T-helper 1 cell treated with Interleukin-12 subunit alpha and Interleukin-12 subunit beta and Interleukin-4 antibody, amounts not matched to agents 30 μg/mL and 1 μg/mL, for 36 hours (primary cell): Measurements from ENCODE around the gene PLCG1.

ENCODE experiments used
- H3K27ac Mint-ChIP-seq: one replicate; pipeline ENCODE4 v1.8.0; 2021; ENCODE audit warnings: mild to moderate bottlenecking, mixed read lengths
- H3K27me3 Mint-ChIP-seq: one replicate; pipeline ENCODE4 v1.8.0; 2021; ENCODE audit warnings: low read depth, mixed read lengths
- H3K36me3 Mint-ChIP-seq: one replicate; pipeline ENCODE4 v1.8.0; 2021; ENCODE audit warnings: low read depth, mixed read lengths
- H3K4me1 Mint-ChIP-seq: one replicate; pipeline ENCODE4 v1.8.0; 2021; ENCODE audit warnings: low read depth, mixed read lengths
- H3K4me3 Mint-ChIP-seq: one replicate; pipeline ENCODE4 v1.8.0; 2021; ENCODE audit warnings: mild to moderate bottlenecking, moderate library complexity, mixed read lengths
- H3K9me3 Mint-ChIP-seq: one replicate; pipeline ENCODE4 v1.8.0; 2021; ENCODE audit warnings: mixed read lengths

PLCG1 gene

DNA sequence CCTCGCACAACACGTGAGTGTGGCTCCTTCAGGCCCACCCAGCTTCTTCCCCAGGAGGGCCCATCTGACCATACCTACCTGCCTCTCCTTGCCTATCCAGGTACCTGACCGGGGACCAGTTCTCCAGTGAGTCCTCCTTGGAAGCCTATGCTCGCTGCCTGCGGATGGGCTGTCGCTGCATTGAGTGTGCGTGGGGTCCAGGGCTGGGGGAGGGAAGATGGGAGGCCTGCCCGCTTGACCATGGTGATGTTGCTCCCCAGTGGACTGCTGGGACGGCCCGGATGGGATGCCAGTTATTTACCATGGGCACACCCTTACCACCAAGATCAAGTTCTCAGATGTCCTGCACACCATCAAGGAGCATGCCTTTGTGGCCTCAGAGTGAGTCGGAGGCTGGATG, 26.5 kb downstream of the PLCG1 start:
- Mint-ChIP-seq H3K36me3 (peaks cover 74% of the 10 kb centered on the region), H3K27ac (no peak overlapping the region), H3K4me3 (no peak overlapping the region), H3K9me3 (no peaks in the 10 kb centered on the region), H3K4me1 (peaks cover 50% of the 10 kb centered on the region), H3K27me3 (no peaks in the 10 kb centered on the region)

DNA sequence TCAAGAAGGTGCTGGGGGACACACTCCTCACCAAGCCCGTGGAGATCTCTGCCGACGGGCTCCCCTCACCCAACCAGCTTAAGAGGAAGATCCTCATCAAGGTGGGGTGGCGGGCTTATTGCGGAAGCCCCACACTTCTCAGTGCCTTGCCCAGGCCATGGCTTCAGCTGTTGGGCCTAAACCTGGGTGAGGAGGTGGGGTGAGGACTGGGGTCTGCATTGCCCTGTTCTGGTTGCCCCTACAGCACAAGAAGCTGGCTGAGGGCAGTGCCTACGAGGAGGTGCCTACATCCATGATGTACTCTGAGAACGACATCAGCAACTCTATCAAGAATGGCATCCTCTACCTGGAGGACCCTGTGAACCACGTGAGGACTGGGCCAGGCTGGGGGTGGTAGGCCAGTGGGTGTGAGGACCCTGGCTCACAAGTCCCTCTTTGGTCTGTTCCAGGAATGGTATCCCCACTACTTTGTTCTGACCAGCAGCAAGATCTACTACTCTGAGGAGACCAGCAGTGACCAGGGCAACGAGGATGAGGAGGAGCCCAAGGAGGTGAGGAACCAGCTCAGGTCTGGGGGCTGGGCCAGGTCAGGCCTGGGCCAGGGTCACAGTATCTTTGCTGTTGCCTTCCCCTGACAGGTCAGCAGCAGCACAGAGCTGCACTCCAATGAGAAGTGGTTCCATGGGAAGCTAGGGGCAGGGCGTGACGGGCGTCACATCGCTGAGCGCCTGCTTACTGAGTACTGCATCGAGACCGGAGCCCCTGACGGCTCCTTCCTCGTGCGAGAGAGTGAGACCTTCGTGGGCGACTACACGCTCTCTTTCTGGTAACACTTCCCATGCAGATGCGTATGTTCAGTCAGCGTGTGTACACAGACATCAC, 27.9 kb downstream of the PLCG1 start:
- peak overlapping the region; percentile 13 for H3K27ac Mint-ChIP-seq
- H3K4me3 Mint-ChIP-seq = no peak overlapping the region
- H3K36me3 Mint-ChIP-seq = peaks cover 76% of the 10 kb centered on the region
- no peaks in the 10 kb centered on the region for H3K9me3 Mint-ChIP-seq
- H3K4me1 Mint-ChIP-seq = peaks cover 35% of the 10 kb centered on the region
- no peaks in the 10 kb centered on the region for H3K27me3 Mint-ChIP-seq

DNA sequence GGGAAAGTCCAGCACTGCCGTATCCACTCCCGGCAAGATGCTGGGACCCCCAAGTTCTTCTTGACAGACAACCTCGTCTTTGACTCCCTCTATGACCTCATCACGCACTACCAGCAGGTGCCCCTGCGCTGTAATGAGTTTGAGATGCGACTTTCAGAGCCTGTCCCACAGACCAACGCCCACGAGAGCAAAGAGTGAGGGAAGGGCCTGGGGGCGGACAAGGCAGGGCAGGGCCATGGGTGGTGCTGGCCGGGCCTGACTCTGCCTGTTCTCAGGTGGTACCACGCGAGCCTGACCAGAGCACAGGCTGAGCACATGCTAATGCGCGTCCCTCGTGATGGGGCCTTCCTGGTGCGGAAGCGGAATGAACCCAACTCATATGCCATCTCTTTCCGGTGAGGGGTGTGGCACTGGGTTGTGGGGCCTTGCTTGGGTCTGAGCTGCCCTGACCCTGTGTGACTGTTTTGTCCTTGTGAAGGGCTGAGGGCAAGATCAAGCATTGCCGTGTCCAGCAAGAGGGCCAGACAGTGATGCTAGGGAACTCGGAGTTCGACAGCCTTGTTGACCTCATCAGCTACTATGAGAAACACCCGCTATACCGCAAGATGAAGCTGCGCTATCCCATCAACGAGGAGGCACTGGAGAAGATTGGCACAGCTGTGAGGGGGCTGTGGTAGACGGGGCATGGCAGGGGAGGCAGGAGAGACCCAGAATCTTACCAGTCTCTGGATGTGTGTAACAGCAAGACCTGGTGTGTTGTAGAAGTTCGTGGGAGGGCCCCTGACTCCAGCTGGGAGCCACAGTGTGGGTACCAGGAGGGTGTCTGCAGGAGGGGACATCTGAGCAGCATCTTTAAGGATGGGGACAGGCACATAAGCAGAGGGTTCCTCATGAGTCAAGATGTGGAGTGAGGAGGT, 29.1 kb downstream of the PLCG1 start:
- no peaks in the 10 kb centered on the region for H3K9me3 Mint-ChIP-seq
- peaks cover 25% of the 10 kb centered on the region for H3K4me1 Mint-ChIP-seq
- peaks cover 77% of the 10 kb centered on the region for H3K36me3 Mint-ChIP-seq
- H3K4me3 Mint-ChIP-seq = no peak overlapping the region
- H3K27ac Mint-ChIP-seq = peak overlapping the region; percentile 68
- no peaks in the 10 kb centered on the region for H3K27me3 Mint-ChIP-seq

DNA sequence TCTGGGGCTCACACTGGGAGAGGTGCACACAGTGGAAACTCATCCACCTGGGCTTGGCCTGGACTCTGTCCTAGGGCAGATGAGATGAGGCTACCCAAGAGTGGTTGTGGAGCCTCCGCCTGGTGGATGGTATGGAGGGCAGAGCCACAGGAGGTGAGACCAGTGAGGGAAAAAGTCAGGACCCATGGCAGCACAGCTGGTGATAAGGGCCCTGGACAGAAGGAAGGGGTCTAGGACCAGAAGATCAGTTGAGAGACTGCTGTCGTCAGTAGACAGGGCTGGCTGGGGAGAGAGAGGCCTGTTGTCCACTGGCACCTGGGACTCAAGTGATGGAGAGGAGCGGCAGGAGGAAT, 29.8 kb downstream of the PLCG1 start:
- no peaks in the 10 kb centered on the region for H3K9me3 Mint-ChIP-seq
- peak overlapping the region; percentile 68 for H3K27ac Mint-ChIP-seq
- peaks cover 78% of the 10 kb centered on the region for H3K36me3 Mint-ChIP-seq
- no peak overlapping the region for H3K4me3 Mint-ChIP-seq
- H3K27me3 Mint-ChIP-seq = no peaks in the 10 kb centered on the region
- H3K4me1 Mint-ChIP-seq = peaks cover 25% of the 10 kb centered on the region

DNA sequence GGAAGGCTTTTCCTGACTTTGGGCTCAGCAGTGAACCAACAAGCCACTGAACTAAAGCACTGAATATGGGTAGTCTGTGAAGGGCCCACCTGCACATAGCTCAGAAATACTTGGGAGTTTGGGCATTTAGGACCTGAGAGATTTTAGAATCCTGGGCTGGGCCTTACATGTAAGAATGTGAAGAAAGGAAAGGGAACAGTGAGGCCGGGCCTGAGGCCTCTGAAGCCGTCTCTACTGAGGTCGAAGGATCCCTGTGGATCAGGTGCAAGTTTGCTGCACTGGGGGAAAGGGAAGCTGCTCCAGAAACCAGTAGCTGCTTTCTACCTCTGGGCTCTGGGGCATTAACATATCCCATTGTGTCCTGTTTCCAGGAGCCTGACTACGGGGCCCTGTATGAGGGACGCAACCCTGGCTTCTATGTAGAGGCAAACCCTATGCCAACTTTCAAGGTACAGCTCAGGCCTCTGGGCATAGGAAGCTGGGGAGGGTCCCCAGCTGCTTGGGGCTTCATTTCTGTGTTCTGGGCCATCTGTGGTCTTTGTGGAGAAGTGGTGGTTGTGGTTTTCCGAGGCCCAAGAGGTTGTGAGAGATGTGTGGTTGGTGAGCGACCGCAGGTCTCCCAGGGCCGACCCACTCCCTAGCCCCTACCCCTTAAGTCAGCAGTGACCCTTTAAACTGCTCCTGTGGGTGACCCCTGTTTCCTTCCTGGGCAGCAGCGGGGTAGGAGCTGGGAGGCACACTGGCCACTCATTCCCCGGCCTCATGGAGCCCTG, 30.3 kb downstream of the PLCG1 start:
- peak overlapping the region; percentile 68 for H3K27ac Mint-ChIP-seq
- H3K36me3 Mint-ChIP-seq = peaks cover 78% of the 10 kb centered on the region
- no peak overlapping the region for H3K4me3 Mint-ChIP-seq
- peaks cover 24% of the 10 kb centered on the region for H3K4me1 Mint-ChIP-seq
- H3K9me3 Mint-ChIP-seq = no peaks in the 10 kb centered on the region
- no peaks in the 10 kb centered on the region for H3K27me3 Mint-ChIP-seq

DNA sequence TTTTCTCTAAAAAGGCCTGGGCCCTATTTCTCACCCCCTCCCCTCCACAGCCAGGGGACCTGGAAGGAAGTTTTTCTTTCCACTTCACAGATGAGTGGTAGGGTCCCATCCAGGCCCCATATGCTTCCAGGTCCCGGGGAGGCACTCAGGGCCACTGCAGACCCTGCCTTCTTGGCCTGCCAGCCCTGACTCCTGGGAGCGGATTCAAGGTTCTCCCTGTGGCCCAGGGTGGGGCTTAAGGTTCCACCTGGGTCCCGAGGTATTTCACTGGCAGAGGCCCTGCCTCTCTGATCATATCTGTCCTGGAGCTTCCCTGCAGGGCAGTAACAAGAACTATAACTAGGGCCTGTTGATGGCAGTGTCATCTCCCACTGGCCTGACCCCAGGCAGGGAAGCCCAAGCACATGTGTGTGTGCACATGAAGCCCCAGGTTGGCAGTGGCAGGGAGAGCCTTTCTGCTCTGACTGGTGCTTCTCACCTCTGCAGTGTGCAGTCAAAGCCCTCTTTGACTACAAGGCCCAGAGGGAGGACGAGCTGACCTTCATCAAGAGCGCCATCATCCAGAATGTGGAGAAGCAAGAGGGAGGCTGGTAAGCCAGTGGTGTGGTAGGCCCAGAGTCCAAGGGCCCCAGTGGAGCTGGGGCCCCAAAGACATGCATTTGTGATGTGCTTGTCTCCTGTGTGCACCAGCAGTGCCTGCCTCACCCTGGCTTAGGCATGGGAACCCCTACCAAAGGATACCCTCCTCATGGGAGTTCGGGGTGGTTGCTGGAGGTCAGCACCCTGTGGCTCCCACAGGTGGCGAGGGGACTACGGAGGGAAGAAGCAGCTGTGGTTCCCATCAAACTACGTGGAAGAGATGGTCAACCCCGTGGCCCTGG, 31.2 kb downstream of the PLCG1 start:
- Mint-ChIP-seq H3K36me3 (peaks cover 83% of the 10 kb centered on the region), H3K4me3 (no peak overlapping the region), H3K4me1 (peaks cover 26% of the 10 kb centered on the region), H3K27ac (no peak overlapping the region), H3K27me3 (no peaks in the 10 kb centered on the region), H3K9me3 (no peaks in the 10 kb centered on the region)

DNA sequence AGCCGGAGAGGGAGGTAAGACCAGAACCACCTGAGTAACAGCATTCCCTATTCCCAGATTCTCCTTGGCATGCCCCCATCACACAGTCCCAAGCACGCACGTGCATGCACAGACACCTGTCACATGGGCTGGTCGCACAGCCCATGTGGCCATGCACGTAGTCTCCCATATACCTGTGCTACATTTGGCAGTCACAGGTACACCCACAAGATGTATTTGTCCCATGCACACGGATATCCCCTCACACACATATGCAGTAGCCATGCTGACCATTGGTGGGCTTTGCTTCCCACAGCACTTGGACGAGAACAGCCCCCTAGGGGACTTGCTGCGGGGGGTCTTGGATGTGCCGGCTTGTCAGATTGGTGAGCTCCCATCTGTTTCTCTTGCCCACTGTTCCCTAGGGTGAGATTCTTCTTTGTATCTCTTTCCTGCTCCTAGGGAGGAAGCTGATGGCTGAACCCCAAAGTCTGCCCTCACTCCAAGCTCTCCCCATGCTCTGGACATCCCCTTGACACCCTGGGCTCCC, 31.9 kb downstream of the PLCG1 start:
- H3K27me3 Mint-ChIP-seq = no peaks in the 10 kb centered on the region
- no peak overlapping the region for H3K4me3 Mint-ChIP-seq
- peaks cover 25% of the 10 kb centered on the region for H3K4me1 Mint-ChIP-seq
- H3K36me3 Mint-ChIP-seq = peaks cover 82% of the 10 kb centered on the region
- no peak overlapping the region for H3K27ac Mint-ChIP-seq
- no peaks in the 10 kb centered on the region for H3K9me3 Mint-ChIP-seq

DNA sequence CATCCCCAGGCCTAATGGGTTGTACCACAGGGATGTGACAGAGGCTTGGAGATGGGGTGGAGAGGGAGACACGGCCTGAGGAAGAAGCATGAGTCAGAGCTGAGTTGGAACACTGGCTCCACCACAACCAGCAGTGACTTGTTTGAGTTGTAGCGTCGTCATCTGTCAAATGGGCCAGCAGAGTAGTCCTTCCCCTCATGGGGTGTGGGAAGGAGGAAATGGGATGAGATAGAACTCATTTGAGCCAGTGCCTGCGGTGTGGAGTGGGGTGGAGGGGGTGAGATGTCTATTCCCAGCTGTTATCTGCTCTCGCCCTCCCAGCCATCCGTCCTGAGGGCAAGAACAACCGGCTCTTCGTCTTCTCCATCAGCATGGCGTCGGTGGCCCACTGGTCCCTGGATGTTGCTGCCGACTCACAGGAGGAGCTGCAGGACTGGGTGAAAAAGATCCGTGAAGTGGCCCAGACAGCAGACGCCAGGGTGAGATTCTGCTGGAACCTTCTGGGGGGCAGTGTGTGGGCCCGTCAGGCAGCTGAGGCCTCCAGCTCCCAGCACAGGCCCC, 32.5 kb downstream of the PLCG1 start:
- H3K27me3 Mint-ChIP-seq = no peaks in the 10 kb centered on the region
- no peak overlapping the region for H3K4me3 Mint-ChIP-seq
- no peak overlapping the region for H3K27ac Mint-ChIP-seq
- no peaks in the 10 kb centered on the region for H3K9me3 Mint-ChIP-seq
- H3K4me1 Mint-ChIP-seq = peaks cover 26% of the 10 kb centered on the region
- H3K36me3 Mint-ChIP-seq = peaks cover 82% of the 10 kb centered on the region

DNA sequence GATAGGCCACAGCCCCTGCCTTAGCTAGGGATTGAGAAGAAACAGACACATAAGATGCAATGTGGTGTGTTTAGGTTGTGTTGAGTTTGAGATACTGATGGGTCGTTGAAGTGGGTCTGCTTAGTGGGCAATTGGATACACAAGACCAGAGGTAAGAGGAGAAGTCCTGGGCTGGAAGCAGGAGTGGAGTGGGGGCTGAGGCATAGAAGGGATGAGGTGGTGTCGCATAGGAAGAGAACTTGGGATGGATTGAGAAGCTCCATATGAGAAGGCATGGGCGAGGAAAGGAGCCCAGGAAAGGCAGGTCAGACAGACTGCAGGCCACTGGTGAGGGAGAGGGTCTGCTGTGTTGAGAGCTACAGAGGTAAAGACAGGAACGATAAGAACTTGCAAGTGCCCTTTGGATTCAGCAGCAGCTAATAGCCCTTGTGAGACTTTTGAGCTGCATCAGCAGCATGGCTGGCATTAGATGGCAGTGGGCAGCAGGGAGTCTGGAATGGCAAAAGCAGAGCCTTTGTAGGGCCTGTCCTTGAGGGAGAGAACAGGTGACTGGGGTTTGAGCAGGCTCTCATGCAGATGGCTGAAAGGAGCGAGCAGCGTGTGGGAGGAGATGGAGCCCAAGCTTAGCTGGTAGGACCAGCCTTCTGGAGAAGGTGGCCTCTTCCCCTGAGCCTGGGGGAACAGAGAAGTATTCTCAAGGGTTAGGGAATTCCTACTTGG, 33.2 kb downstream of the PLCG1 start:
- Mint-ChIP-seq H3K27ac (peak overlapping the region; percentile 17), H3K4me3 (no peak overlapping the region), H3K36me3 (peaks cover 79% of the 10 kb centered on the region), H3K4me1 (peaks cover 27% of the 10 kb centered on the region), H3K9me3 (no peaks in the 10 kb centered on the region), H3K27me3 (no peaks in the 10 kb centered on the region)

DNA sequence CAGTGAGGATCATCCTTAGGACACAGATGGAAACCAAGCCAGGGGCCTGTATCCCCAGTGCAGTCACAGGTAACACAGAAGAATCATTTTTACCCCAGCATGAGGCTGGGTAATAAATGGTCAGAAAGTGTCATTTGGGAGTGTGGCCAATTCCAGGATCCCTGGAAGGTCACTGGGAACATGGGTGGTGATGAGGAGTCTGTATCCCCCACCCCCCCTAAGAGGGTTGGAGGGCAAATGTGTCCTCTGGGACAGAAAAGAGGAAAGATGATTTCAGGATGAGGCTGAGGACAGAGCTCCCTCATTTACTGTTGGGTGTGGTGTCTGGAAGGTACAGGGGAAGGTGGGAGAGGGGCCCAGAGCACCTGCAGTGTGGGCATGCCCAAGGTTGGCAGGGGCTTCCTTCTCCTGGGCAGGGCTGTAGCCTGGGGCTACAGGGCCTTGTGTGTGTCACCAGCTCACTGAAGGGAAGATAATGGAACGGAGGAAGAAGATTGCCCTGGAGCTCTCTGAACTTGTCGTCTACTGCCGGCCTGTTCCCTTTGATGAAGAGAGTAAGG, 34.5 kb downstream of the PLCG1 start:
- peaks cover 79% of the 10 kb centered on the region for H3K36me3 Mint-ChIP-seq
- no peaks in the 10 kb centered on the region for H3K27me3 Mint-ChIP-seq
- peak overlapping the region; percentile 38 for H3K27ac Mint-ChIP-seq
- no peak overlapping the region for H3K4me3 Mint-ChIP-seq
- peaks cover 22% of the 10 kb centered on the region for H3K4me1 Mint-ChIP-seq
- no peaks in the 10 kb centered on the region for H3K9me3 Mint-ChIP-seq

DNA sequence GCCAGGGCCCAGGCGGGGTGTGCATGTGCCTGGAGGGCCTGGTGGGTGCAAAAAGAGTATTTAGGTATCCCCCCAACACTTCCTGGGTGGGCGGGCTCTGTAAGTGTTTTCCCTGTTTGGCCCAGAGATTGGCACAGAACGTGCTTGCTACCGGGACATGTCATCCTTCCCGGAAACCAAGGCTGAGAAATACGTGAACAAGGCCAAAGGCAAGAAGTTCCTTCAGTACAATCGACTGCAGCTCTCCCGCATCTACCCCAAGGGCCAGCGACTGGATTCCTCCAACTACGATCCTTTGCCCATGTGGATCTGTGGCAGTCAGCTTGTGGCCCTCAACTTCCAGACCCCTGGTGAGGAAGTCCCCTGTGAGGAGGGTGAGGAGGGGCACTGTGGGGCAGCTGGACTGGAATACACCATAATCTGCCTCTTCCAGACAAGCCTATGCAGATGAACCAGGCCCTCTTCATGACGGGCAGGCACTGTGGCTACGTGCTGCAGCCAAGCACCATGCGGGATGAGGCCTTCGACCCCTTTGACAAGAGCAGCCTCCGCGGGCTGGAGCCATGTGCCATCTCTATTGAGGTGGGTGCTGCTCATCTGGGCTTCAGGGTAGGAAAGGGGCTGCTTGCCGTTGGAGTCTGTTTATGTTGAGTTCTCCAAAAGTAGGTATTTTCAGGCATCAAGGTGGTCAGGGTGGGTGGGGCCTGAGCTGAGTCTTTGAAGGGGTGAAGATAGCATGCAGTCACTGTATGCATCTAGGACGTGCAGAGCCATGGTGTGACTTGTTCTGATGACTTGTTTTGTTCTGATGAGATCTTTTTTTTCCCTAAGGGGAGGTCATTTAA, 35.2 kb downstream of the PLCG1 start:
- Mint-ChIP-seq H3K36me3 (peaks cover 72% of the 10 kb centered on the region), H3K9me3 (no peaks in the 10 kb centered on the region), H3K27ac (no peak overlapping the region), H3K4me1 (peaks cover 15% of the 10 kb centered on the region), H3K4me3 (no peak overlapping the region), H3K27me3 (no peaks in the 10 kb centered on the region)

DNA sequence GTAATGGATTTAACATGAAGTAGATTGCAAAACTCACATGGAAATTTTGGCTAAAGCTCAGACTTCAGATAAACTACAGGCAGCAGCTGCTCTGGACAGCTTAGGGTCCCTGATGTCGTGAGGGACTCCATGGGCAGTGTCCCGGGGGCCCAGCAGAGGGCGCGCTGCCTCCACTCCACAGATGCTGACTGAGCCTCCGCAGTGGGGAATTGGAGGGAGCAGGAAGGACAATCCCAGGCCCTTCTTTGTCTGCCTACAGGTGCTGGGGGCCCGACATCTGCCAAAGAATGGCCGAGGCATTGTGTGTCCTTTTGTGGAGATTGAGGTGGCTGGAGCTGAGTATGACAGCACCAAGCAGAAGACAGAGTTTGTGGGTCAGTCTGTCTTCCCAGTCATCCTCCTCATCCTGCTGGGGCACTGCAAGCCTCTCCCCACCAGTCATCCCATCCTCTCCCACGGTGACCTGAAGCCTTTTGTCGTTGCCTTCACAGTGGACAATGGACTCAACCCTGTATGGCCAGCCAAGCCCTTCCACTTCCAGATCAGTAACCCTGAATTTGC, 35.9 kb downstream of the PLCG1 start:
- H3K27ac Mint-ChIP-seq = no peak overlapping the region
- peaks cover 71% of the 10 kb centered on the region for H3K36me3 Mint-ChIP-seq
- no peaks in the 10 kb centered on the region for H3K27me3 Mint-ChIP-seq
- no peaks in the 10 kb centered on the region for H3K9me3 Mint-ChIP-seq
- peaks cover 15% of the 10 kb centered on the region for H3K4me1 Mint-ChIP-seq
- no peak overlapping the region for H3K4me3 Mint-ChIP-seq
